HEK293 (cell line): ENCODE measurements around the gene MYLK4.

ENCODE experiments used
- FEZF1 ChIP-seq: fragments of 450-650 bp; formaldehyde crosslinking; IDR thresholded peaks from 2 replicates; pipeline ENCODE4 v1.5.1; 2016; ENCODE audit warnings: missing biosample characterization, missing genetic modification characterization
- KLF1 ChIP-seq: fragments of 450-650 bp; formaldehyde crosslinking; IDR thresholded peaks from 2 replicates; pipeline ENCODE4 v1.5.1; 2016; ENCODE audit warnings: missing biosample characterization, missing genetic modification characterization
- OSR2 ChIP-seq: fragments of 450-650 bp; formaldehyde crosslinking; IDR thresholded peaks from 2 replicates; pipeline ENCODE4 v1.5.1; 2016; ENCODE audit warnings: missing biosample characterization, missing genetic modification characterization
- SP3 ChIP-seq: fragments of 450-650 bp; formaldehyde crosslinking; IDR thresholded peaks from 2 replicates; pipeline ENCODE4 v1.5.1; 2016; ENCODE audit warnings: missing biosample characterization, missing genetic modification characterization
- ZBTB17 ChIP-seq: fragments of 450-650 bp; formaldehyde crosslinking; IDR thresholded peaks from 2 replicates; pipeline ENCODE4 v1.5.1; 2016; ENCODE audit warnings: missing biosample characterization, missing genetic modification characterization
- ZFP3 ChIP-seq: fragments of 450-650 bp; formaldehyde crosslinking; IDR thresholded peaks from 2 replicates; pipeline ENCODE4 v1.5.1; 2016; ENCODE audit warnings: low read depth, missing biosample characterization, missing genetic modification characterization
- ZFP41 ChIP-seq: fragments of 450-650 bp; formaldehyde crosslinking; IDR thresholded peaks from 2 replicates; pipeline ENCODE4 v1.5.1; 2016; ENCODE audit warnings: missing biosample characterization, missing genetic modification characterization, borderline replicate concordance
- ZNF114 ChIP-seq: fragments of 450-650 bp; formaldehyde crosslinking; IDR thresholded peaks from 2 replicates; pipeline ENCODE4 v1.5.0; 2017; ENCODE audit warnings: missing biosample characterization, missing genetic modification characterization
- ZNF140 ChIP-seq: fragments of 450-650 bp; formaldehyde crosslinking; IDR thresholded peaks from 2 replicates; pipeline ENCODE4 v1.5.1; 2016; ENCODE audit warnings: missing biosample characterization, missing genetic modification characterization
- ZNF155 ChIP-seq: fragments of 450-650 bp; formaldehyde crosslinking; IDR thresholded peaks from 2 replicates; pipeline ENCODE4 v1.5.1; 2016; ENCODE audit warnings: missing biosample characterization, missing genetic modification characterization
- ZNF184 ChIP-seq: fragments of 450-650 bp; IDR thresholded peaks from 2 replicates; pipeline ENCODE4 v1.5.1; 2018; ENCODE audit warnings: missing biosample characterization, mild to moderate bottlenecking, missing genetic modification characterization
- ZNF223 ChIP-seq: fragments of 450-650 bp; formaldehyde crosslinking; IDR thresholded peaks from 2 replicates; pipeline ENCODE4 v1.5.1; 2016; ENCODE audit warnings: missing biosample characterization, missing genetic modification characterization
- ZNF239 ChIP-seq: fragments of 450-650 bp; formaldehyde crosslinking; IDR thresholded peaks from 2 replicates; pipeline ENCODE4 v1.5.1; 2016; ENCODE audit warnings: missing biosample characterization, missing genetic modification characterization
- ZNF311 ChIP-seq: fragments of 450-650 bp; formaldehyde crosslinking; IDR thresholded peaks from 2 replicates; pipeline ENCODE4 v1.5.1; 2017; ENCODE audit warnings: missing biosample characterization, missing genetic modification characterization, borderline replicate concordance
- ZNF473 ChIP-seq: fragments of 450-650 bp; formaldehyde crosslinking; IDR thresholded peaks from 2 replicates; pipeline ENCODE4 v1.5.1; 2017; ENCODE audit warnings: missing biosample characterization, missing genetic modification characterization
- ZNF501 ChIP-seq: fragments of 450-650 bp; formaldehyde crosslinking; IDR thresholded peaks from 2 replicates; pipeline ENCODE4 v1.5.1; 2016; ENCODE audit warnings: missing biosample characterization, missing genetic modification characterization
- ZNF544 ChIP-seq: fragments of 450-650 bp; formaldehyde crosslinking; IDR thresholded peaks from 2 replicates; pipeline ENCODE4 v1.5.0; 2017; ENCODE audit warnings: missing biosample characterization, missing genetic modification characterization
- ZNF658 ChIP-seq: fragments of 450-650 bp; formaldehyde crosslinking; IDR thresholded peaks from 2 replicates; pipeline ENCODE4; 2016; ENCODE audit warnings: missing biosample characterization, missing genetic modification characterization
- ZNF660 ChIP-seq: fragments of 450-650 bp; IDR thresholded peaks from 2 replicates; pipeline ENCODE4 v1.5.1; 2018; ENCODE audit warnings: missing biosample characterization, mild to moderate bottlenecking, missing genetic modification characterization
- ZNF677 ChIP-seq: fragments of 450-650 bp; IDR thresholded peaks from 2 replicates; pipeline ENCODE4 v1.5.0; 2018; ENCODE audit warnings: missing biosample characterization, mild to moderate bottlenecking, missing genetic modification characterization, moderate library complexity
- ZSCAN18 ChIP-seq: fragments of 450-650 bp; formaldehyde crosslinking; IDR thresholded peaks from 2 replicates; pipeline ENCODE4 v1.5.1; 2016; ENCODE audit warnings: missing biosample characterization, missing genetic modification characterization
- TF ChIP-seq, protein P1 (sequence below): fragments of 450-650 bp; formaldehyde crosslinking; IDR thresholded peaks from 2 replicates; pipeline ENCODE4 v1.5.1; 2016; ENCODE audit warnings: missing biosample characterization, missing genetic modification characterization
- TF ChIP-seq, protein P2 (sequence below): fragments of 450-650 bp; formaldehyde crosslinking; IDR thresholded peaks from 2 replicates; pipeline ENCODE4 v1.5.1; 2016; ENCODE audit warnings: missing biosample characterization, missing genetic modification characterization, low read depth
- TF ChIP-seq, protein P3 (sequence below): fragments of 450-650 bp; formaldehyde crosslinking; IDR thresholded peaks from 2 replicates; pipeline ENCODE4 v1.5.1; 2016; ENCODE audit warnings: missing biosample characterization, missing genetic modification characterization
- TF ChIP-seq, protein P4 (sequence below): fragments of 450-650 bp; formaldehyde crosslinking; IDR thresholded peaks from 2 replicates; pipeline ENCODE4 v1.5.1; 2016; ENCODE audit warnings: missing biosample characterization, missing genetic modification characterization
- TF ChIP-seq, protein P5 (sequence below): fragments of 450-650 bp; formaldehyde crosslinking; IDR thresholded peaks from 2 replicates; pipeline ENCODE4 v1.5.1; 2016; ENCODE audit warnings: missing biosample characterization, missing genetic modification characterization

Gene MYLK4

GRCh38 chr6:2770171-2770570, 19.4 kb upstream of the MYLK4 start (continued):
- TF ChIP-seq, protein P1, sequence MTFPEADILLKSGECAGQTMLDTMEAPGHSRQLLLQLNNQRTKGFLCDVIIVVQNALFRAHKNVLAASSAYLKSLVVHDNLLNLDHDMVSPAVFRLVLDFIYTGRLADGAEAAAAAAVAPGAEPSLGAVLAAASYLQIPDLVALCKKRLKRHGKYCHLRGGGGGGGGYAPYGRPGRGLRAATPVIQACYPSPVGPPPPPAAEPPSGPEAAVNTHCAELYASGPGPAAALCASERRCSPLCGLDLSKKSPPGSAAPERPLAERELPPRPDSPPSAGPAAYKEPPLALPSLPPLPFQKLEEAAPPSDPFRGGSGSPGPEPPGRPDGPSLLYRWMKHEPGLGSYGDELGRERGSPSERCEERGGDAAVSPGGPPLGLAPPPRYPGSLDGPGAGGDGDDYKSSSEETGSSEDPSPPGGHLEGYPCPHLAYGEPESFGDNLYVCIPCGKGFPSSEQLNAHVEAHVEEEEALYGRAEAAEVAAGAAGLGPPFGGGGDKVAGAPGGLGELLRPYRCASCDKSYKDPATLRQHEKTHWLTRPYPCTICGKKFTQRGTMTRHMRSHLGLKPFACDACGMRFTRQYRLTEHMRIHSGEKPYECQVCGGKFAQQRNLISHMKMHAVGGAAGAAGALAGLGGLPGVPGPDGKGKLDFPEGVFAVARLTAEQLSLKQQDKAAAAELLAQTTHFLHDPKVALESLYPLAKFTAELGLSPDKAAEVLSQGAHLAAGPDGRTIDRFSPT (tag by site-specific recombination) = no peak
- TF ChIP-seq ZNF544 (tag by site-specific recombination) (no peak), ZNF114 (tag by site-specific recombination) (no peak), ZNF140 (no peak), ZNF501 (no peak), FEZF1 (tag by site-specific recombination) (0 out of 2 replicates have a peak, but pooled peaks have one; percentile 11), ZFP41 (no peak), ZBTB17 (tag by site-specific recombination) (peak; percentile 93), ZSCAN18 (no peak), SP3 (tag by site-specific recombination) (no peak), ZNF660 (tag by site-specific recombination) (peak; percentile 87), ZNF677 (tag by site-specific recombination) (no peak), ZNF223 (tag by site-specific recombination) (no peak), ZNF184 (tag by site-specific recombination) (peak; percentile 71; the same call in 1 of the 2 replicates), ZNF473 (tag by site-specific recombination) (no peak), ZFP3 (tag by site-specific recombination) (no peak), ZNF311 (tag by site-specific recombination) (no peak), OSR2 (tag by site-specific recombination) (peak; percentile 32; the same call in 1 of the 2 replicates), ZNF155 (tag by site-specific recombination) (no peak), ZNF239 (no peak), ZNF658 (tag by site-specific recombination) (no peak), KLF1 (tag by site-specific recombination) (peak; percentile 78)
- TF ChIP-seq, protein P2, sequence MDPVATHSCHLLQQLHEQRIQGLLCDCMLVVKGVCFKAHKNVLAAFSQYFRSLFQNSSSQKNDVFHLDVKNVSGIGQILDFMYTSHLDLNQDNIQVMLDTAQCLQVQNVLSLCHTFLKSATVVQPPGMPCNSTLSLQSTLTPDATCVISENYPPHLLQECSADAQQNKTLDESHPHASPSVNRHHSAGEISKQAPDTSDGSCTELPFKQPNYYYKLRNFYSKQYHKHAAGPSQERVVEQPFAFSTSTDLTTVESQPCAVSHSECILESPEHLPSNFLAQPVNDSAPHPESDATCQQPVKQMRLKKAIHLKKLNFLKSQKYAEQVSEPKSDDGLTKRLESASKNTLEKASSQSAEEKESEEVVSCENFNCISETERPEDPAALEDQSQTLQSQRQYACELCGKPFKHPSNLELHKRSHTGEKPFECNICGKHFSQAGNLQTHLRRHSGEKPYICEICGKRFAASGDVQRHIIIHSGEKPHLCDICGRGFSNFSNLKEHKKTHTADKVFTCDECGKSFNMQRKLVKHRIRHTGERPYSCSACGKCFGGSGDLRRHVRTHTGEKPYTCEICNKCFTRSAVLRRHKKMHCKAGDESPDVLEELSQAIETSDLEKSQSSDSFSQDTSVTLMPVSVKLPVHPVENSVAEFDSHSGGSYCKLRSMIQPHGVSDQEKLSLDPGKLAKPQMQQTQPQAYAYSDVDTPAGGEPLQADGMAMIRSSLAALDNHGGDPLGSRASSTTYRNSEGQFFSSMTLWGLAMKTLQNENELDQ (tag by site-specific recombination) = no peak
- TF ChIP-seq, protein P3, sequence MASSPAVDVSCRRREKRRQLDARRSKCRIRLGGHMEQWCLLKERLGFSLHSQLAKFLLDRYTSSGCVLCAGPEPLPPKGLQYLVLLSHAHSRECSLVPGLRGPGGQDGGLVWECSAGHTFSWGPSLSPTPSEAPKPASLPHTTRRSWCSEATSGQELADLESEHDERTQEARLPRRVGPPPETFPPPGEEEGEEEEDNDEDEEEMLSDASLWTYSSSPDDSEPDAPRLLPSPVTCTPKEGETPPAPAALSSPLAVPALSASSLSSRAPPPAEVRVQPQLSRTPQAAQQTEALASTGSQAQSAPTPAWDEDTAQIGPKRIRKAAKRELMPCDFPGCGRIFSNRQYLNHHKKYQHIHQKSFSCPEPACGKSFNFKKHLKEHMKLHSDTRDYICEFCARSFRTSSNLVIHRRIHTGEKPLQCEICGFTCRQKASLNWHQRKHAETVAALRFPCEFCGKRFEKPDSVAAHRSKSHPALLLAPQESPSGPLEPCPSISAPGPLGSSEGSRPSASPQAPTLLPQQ = peak; percentile 34; the same call in 1 of the 2 replicates
- TF ChIP-seq, protein P4, sequence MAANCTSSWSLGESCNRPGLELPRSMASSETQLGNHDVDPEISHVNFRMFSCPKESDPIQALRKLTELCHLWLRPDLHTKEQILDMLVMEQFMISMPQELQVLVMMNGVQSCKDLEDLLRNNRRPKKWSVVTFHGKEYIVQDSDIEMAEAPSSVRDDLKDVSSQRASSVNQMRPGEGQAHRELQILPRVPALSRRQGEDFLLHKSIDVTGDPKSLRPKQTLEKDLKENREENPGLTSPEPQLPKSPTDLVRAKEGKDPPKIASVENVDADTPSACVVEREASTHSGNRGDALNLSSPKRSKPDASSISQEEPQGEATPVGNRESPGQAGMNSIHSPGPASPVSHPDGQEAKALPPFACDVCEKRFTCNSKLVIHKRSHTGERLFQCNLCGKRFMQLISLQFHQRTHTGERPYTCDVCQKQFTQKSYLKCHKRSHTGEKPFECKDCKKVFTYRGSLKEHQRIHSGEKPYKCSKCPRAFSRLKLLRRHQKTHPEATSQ (tag by site-specific recombination) = no peak
- TF ChIP-seq, protein P5, sequence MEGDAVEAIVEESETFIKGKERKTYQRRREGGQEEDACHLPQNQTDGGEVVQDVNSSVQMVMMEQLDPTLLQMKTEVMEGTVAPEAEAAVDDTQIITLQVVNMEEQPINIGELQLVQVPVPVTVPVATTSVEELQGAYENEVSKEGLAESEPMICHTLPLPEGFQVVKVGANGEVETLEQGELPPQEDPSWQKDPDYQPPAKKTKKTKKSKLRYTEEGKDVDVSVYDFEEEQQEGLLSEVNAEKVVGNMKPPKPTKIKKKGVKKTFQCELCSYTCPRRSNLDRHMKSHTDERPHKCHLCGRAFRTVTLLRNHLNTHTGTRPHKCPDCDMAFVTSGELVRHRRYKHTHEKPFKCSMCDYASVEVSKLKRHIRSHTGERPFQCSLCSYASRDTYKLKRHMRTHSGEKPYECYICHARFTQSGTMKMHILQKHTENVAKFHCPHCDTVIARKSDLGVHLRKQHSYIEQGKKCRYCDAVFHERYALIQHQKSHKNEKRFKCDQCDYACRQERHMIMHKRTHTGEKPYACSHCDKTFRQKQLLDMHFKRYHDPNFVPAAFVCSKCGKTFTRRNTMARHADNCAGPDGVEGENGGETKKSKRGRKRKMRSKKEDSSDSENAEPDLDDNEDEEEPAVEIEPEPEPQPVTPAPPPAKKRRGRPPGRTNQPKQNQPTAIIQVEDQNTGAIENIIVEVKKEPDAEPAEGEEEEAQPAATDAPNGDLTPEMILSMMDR (tag by site-specific recombination) = no peak
